IPS-18a (cell line): Measurements from ENCODE around the gene ZNF576.
A peak's percentile ranks its signal among the peaks of the same experiment; 100 is the strongest.
"Not testable (repeated sequence)": the region's sequence is repeated elsewhere in the genome, so short reads cannot be mapped to it uniquely, and the experiment has no call there.

Experiments used
- H3K27ac ChIP-seq: one replicate; pipeline ENCODE4 v1.5.1; 2013; ENCODE audit warnings: low read length
- H3K27me3 ChIP-seq: one replicate; pipeline ENCODE4 v1.6.1; 2013; ENCODE audit warnings: mild to moderate bottlenecking, low read length; ENCODE audit not compliant: control insufficient read depth, insufficient read depth
- H3K36me3 ChIP-seq: one replicate; pipeline ENCODE4 v1.6.1; 2013; ENCODE audit warnings: low read depth, low read length; ENCODE audit not compliant: control insufficient read depth
- H3K4me1 ChIP-seq: one replicate; pipeline ENCODE4 v1.6.1; 2013; ENCODE audit warnings: low read depth, low read length; ENCODE audit not compliant: control insufficient read depth
- H3K4me3 ChIP-seq: one replicate; pipeline ENCODE4 v1.5.1; 2013; ENCODE audit warnings: low read length
- H3K9ac ChIP-seq: one replicate; pipeline ENCODE4 v1.6.1; 2013; ENCODE audit warnings: mild to moderate bottlenecking, low read length, moderate library complexity
- H3K9me3 ChIP-seq: one replicate; pipeline ENCODE4 v1.6.1; 2013; ENCODE audit warnings: low read depth, low read length; ENCODE audit not compliant: control insufficient read depth

Gene ZNF576

DNA sequence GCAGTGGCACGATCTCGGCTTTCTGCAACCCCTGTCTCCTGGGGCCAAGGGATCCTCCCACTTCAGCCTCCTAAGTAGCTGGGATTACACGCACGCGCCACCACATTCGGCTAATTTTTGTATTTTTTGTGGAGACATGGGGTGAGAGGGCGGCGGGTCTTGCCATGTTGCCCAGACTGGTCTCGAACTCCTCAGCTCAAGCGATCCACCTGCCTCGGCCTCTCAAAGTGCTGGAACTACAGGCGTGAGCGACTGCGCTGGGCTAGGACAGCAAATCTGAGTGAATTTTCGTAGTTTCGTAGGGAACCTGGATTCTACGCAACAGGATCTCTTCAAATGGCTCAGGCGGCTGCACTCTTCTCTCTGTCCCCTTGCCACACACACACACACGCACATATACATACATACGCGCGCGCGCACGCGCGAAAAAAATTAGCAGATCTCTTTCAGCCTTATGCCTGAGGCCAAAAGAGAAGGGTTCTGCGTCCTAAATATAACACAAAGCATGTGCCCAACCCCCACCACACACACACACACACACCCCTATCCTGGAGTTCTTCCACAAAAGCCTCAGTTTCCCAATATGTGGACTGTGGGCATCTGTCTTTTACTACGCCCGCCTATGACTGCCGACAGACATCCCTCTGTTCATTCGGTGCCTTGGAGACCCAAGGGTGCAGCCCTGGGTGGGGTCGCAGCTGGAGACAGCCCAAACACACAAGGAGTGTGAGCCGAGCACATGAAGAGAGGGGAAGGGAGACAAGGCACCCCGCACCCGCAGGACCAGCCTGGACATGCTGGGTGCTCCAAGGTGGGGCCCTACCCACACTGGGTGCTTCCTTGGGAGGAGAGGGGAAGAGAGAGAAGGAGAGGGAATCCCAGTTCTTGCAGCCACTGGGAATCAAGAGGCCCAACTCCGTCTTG, 20.2 kb upstream of the ZNF576 start:
- Histone ChIP-seq H3K36me3 (no peaks in the 10 kb centered on the region), H3K4me1 (peaks cover 12% of the 10 kb centered on the region), H3K27ac (peak overlapping the region; percentile 86), H3K9me3 (no peaks in the 10 kb centered on the region), H3K9ac (peak overlapping the region; percentile 69), H3K27me3 (no peaks in the 10 kb centered on the region), H3K4me3 (peak overlapping the region; percentile 52)

DNA sequence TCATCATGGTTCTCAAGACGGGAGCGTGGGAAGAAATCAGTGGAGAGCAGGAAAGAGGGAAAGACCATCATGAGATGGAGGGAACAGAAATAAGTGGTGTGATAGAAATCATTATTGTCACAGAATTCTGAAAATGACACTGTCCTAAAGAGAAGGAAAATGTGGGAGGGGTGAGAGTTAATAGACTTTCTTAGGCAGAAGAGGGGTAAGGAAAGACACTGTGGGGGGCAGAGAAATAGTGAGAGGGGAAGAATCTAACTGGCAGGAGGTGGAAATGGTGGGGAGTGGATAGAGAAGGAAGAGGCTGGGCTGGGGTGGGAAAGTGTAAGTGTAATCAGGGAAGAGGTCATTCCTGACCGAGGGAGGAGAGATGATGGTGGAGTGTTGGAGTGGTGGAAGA, 17.6 kb upstream of the ZNF576 start:
- no peaks in the 10 kb centered on the region for H3K9me3 ChIP-seq
- no peaks in the 10 kb centered on the region for H3K27me3 ChIP-seq
- no peaks in the 10 kb centered on the region for H3K36me3 ChIP-seq
- no peak overlapping the region for H3K4me3 ChIP-seq
- H3K27ac ChIP-seq = no peak overlapping the region
- no peak overlapping the region for H3K9ac ChIP-seq
- peaks cover 16% of the 10 kb centered on the region for H3K4me1 ChIP-seq

DNA sequence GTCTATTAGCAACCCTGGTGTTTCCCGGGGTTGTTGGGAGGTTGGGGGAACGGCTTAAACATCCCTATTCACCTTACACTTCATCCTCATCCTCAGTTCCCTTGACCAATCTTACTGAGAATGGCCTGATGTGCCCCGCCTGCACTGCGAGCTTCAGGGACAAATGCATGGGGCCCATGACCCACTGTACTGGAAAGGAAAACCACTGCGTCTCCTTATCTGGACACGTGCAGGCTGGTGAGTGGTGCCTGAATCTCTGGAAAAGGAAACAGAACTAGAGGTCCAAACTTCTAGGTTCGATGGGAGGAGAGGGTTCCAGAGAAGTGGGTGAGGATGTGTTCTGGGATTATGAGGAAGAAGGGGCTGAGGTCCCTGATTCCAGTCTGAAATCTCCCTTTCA, 14.9 kb upstream of the ZNF576 start:
- H3K27ac ChIP-seq = no peak overlapping the region
- peaks cover 8% of the 10 kb centered on the region for H3K4me1 ChIP-seq
- H3K9ac ChIP-seq = peak overlapping the region; percentile 90
- no peaks in the 10 kb centered on the region for H3K36me3 ChIP-seq
- no peaks in the 10 kb centered on the region for H3K27me3 ChIP-seq
- peak overlapping the region; percentile 95 for H3K4me3 ChIP-seq
- H3K9me3 ChIP-seq = no peaks in the 10 kb centered on the region

DNA sequence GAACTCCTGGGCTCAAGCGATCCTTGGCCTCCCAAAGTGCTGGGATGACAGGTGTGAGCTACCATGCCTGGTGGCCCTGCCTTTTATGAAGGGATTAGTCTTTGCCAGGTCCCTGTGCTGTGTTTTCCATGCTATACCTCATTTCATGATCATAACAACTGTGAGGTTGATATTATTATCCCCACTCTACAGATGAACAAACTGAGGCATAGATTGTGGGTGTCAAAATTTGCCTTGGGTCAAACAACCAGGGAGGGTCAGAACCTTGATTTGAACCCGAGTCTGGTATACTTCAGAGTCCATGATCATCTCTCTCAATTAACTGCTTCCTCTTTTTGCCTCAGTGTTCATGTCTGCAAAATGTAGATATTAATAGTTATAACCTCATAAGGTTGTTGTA, 13.9 kb upstream of the ZNF576 start:
- Histone ChIP-seq H3K27ac (no peak overlapping the region), H3K4me3 (no peak overlapping the region), H3K9me3 (no peaks in the 10 kb centered on the region), H3K36me3 (no peaks in the 10 kb centered on the region), H3K27me3 (no peaks in the 10 kb centered on the region), H3K9ac (no peak overlapping the region), H3K4me1 (peaks cover 7% of the 10 kb centered on the region)

DNA sequence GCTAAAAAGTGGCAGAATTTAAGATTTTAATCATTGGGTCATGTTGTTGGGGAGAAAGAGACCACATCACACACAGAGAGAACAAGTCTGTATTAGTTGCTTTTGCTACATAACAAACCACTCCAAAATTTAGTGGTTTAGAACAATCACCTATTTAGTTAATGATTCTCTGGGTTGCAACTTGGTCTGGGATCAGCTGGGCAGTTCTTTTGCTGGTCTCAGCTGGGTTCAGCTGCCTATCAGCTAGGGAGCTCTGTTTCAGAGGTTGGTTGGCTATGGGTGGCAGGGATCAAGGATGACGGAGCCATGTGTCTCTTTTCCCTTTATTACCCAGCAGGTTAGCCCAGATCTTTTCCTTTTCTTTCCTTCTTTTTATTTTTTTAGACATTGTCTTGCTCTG, 11.9 kb upstream of the ZNF576 start:
- Histone ChIP-seq H3K9ac (no peak overlapping the region), H3K27ac (no peak overlapping the region), H3K36me3 (peaks cover 4% of the 10 kb centered on the region), H3K4me3 (no peak overlapping the region), H3K4me1 (peaks cover 7% of the 10 kb centered on the region), H3K9me3 (no peaks in the 10 kb centered on the region), H3K27me3 (no peaks in the 10 kb centered on the region)

DNA sequence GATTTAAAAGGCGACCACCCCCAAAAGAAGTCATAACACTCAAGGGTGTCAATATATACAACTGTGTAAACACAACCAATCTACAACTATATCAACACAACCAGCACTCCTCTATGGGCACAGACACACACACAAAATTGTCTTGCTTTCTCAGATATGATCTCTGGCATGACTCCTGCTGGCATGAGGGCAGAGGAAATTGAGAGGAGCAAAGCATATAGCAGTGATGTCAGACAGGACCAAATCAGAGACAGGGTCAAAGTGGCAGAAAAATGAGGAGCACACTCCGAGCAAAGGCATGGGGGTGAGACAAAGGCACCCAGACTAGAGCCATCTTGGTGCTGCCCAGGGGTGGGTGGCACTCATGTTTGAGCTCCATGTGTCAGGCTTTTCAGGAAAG, 10.0 kb upstream of the ZNF576 start:
- Histone ChIP-seq H3K36me3 (peaks cover 8% of the 10 kb centered on the region), H3K9ac (no peak overlapping the region), H3K4me3 (no peak overlapping the region), H3K27ac (no peak overlapping the region), H3K27me3 (no peaks in the 10 kb centered on the region), H3K9me3 (no peaks in the 10 kb centered on the region), H3K4me1 (peaks cover 3% of the 10 kb centered on the region)

DNA sequence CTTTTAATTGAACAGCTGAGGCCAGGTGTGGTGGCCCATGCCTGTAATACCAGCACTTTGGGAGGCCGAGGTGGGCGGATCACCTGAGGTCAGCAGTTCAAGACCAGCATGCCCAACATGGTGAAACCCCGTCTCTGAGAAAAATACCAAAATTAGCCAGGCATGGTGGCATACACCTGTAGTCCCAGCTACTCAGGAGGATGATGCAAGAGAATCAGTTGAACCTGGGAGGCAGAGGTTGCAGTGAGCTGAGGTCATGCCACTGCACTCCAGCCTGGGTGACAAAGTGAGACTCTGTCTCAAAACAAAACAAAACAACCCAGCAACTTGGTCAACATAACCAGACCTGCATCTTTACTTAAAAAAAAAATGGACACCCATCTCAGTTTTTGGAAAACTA, 9.4 kb upstream of the ZNF576 start:
- not testable (repeated sequence) for H3K4me1 ChIP-seq, H3K9ac ChIP-seq, H3K27me3 ChIP-seq, H3K4me3 ChIP-seq, H3K27ac ChIP-seq, H3K36me3 ChIP-seq, H3K9me3 ChIP-seq

DNA sequence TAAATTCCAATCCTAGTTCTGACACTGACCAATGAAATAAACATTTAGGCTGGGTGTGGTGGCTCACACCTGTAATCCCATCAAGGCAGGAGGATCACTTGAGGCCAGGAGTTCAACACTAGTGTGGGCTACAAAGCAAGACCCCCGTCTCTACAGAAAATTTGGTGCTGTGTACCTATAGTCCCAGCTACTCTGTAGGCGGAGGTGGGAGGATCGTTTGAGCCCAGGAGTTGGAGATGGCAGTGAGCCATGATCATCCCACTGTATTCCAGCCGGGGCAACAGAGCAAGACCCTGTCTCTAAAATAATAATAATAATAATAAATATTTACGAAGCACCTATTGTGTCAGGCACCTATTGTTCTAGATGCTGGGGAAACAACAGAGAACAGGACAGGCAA, 7.1 kb upstream of the ZNF576 start:
- Histone ChIP-seq H3K4me3 (no peak overlapping the region), H3K36me3 (peaks cover 14% of the 10 kb centered on the region), H3K27ac (no peak overlapping the region), H3K27me3 (no peaks in the 10 kb centered on the region), H3K9me3 (no peaks in the 10 kb centered on the region), H3K4me1 (no peaks in the 10 kb centered on the region), H3K9ac (no peak overlapping the region)

DNA sequence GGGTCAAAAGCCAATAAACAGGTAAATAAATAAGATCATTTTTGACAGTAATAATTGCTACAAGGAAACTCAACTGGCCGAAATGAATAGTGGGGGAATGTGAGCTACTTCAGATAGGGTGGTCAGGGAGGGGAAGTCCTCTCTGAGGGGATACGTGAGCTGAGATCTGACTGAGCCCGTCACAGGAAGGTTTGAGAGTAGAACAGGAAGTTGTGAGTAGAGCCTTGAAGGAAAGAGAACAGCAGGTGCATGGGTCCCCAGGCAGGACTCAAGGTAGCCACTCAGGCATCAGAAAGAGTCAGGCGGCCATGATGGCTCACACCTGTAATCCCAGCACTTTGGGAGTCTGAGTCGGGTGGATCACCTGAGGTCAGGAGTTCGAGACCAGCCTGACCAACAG, 6.7 kb upstream of the ZNF576 start:
- Histone ChIP-seq H3K9ac (no peak overlapping the region), H3K27ac (no peak overlapping the region), H3K27me3 (no peaks in the 10 kb centered on the region), H3K36me3 (peaks cover 14% of the 10 kb centered on the region), H3K9me3 (no peaks in the 10 kb centered on the region), H3K4me3 (no peak overlapping the region), H3K4me1 (no peaks in the 10 kb centered on the region)

DNA sequence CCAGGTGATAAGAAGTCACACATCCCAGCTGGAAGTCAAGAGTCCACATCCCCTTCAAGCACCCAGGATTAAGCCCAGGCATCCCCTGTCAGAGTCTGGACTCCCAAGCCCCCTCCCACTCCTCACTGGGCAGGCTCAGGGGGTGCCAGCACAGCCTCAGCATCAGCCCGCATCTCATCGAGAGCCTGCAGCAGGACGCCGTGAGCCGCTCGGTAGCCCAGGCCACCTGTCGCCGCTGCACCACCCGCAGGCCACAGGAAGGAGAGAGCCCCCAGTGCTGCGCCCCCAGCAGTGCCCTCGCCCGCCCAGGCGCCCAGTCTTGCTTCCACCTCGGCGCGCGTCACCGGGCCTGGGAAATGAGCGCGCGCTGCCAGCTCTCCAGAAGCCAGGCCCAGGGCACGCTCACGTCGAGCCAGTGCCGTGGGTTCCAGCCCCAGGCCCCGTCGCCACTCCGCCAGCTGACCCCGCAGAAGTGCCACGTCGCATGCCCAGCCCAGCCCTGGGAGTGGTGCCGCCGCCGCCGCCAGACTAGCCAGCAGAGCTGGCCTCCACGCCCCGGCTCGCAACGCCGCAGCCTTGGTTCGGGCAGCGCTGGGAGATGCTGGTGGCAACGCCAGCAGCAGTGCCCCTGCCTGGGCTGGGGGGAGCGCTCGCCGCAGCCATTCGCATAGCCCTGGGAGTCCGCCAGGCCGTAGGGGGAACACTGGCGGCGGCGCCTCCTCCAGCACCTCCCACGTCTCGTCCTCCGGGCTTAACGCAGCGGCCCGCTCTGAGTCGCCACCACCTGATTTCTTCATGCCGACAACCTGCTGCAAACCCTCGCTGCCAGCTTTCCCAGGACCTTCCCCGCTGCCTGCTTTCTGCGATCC, 4.3 kb upstream of the ZNF576 start:
- no peak overlapping the region for H3K4me3 ChIP-seq
- H3K27ac ChIP-seq = no peak overlapping the region
- no peaks in the 10 kb centered on the region for H3K9me3 ChIP-seq
- H3K27me3 ChIP-seq = no peaks in the 10 kb centered on the region
- H3K4me1 ChIP-seq = peaks cover under 1% of the 10 kb centered on the region
- H3K36me3 ChIP-seq = peaks cover 14% of the 10 kb centered on the region
- no peak overlapping the region for H3K9ac ChIP-seq

DNA sequence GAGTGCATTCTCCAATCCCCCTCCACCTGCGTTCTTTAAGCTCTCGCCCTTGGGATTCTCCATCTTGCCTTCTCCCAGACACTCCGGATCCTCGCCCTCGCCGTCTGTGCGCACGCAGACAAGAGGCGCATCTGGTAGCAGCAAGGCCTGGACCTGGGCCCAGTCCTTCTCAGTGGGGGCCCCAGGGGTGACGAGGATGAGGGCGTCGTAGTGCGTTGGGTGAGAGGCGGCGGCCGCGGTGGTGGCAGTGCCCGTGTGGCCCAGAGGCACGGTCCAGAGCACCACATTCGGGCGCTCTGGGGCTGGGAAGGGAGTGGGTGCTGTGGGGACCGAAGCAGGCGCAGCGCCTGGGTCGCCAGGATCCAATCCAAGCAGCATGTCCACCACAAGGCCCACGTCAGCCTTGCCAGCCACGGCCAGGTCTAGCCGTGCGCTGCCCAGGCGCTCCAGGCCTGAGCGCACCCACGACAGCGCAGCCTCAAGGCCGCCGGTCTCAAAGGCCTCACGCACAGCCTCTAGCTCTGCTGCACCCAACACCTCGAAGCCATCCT, 3.5 kb upstream of the ZNF576 start:
- no peaks in the 10 kb centered on the region for H3K9me3 ChIP-seq
- no peak overlapping the region for H3K9ac ChIP-seq
- H3K27me3 ChIP-seq = no peaks in the 10 kb centered on the region
- peaks cover 14% of the 10 kb centered on the region for H3K36me3 ChIP-seq
- H3K4me3 ChIP-seq = no peak overlapping the region
- no peak overlapping the region for H3K27ac ChIP-seq
- H3K4me1 ChIP-seq = peaks cover 4% of the 10 kb centered on the region
